Upper lobe of left lung (tissue), 4 donors: ENCODE measurements around the gene SGCA.

ENCODE experiments used
- POLR2A ChIP-seq, 4 donors: fragments of 450-650 bp; IDR thresholded peaks; one replicate each; pipeline ENCODE4 v1.5.1; 2016 to 2017; ENCODE audit warnings: antibody characterized with exemption in 4 of 4, mild to moderate bottlenecking in 2 of 4
- TF ChIP-seq, protein P1 (sequence below), 6 experiments: fragments of 450-650 bp in 4 of 6; fragments of 200-600 bp in 2 of 6; sonication (generic) in 2 of 6; IDR thresholded peaks; one replicate each; pipeline ENCODE4 v1.5.1; 2016 to 2019; ENCODE audit warnings: antibody characterized with exemption in 6 of 6

DNA sequence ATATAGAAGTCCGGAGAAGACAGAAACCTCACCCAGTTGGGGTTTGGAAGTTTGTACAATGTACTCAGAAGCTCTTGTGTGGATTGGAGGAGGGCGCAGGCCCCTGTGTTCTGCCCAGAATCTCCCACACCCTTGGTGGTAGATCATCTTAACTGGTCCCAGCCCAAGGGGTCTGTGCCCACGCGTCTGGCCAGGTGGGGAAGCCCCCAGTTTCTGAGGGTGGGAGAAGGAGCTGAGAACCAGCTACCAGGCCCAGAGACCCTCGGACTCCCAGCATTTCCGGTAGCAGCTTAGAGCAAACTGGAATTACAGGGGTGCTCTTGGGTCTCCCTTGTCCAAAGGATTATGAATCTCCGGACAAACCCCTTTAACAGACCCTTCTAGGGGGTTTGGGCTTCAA is 13.1 kb upstream of the SGCA start:
- TF ChIP-seq, protein P1, sequence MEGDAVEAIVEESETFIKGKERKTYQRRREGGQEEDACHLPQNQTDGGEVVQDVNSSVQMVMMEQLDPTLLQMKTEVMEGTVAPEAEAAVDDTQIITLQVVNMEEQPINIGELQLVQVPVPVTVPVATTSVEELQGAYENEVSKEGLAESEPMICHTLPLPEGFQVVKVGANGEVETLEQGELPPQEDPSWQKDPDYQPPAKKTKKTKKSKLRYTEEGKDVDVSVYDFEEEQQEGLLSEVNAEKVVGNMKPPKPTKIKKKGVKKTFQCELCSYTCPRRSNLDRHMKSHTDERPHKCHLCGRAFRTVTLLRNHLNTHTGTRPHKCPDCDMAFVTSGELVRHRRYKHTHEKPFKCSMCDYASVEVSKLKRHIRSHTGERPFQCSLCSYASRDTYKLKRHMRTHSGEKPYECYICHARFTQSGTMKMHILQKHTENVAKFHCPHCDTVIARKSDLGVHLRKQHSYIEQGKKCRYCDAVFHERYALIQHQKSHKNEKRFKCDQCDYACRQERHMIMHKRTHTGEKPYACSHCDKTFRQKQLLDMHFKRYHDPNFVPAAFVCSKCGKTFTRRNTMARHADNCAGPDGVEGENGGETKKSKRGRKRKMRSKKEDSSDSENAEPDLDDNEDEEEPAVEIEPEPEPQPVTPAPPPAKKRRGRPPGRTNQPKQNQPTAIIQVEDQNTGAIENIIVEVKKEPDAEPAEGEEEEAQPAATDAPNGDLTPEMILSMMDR (IDR thresholded peaks at IDR 0.05), result no peak
- TF ChIP-seq POLR2A (IDR thresholded peaks at IDR 0.05), result no peak
